Stimulated activated CD4-positive, alpha-beta T cell treated with anti-CD3 and anti-CD28 coated beads, Interleukin-4, amount 100 ng/mL, for 1 hour (primary cell): ENCODE measurements around the gene SCRT2.
"Not testable (repeated sequence)": the region's sequence is repeated elsewhere in the genome, so short reads cannot be mapped to it uniquely, and the experiment has no call there.

Experiments used
- DNase-seq: peaks from one replicate; pipeline ENCODE4 v3.0.0-alpha.2; 2020

SCRT2 gene

DNA sequence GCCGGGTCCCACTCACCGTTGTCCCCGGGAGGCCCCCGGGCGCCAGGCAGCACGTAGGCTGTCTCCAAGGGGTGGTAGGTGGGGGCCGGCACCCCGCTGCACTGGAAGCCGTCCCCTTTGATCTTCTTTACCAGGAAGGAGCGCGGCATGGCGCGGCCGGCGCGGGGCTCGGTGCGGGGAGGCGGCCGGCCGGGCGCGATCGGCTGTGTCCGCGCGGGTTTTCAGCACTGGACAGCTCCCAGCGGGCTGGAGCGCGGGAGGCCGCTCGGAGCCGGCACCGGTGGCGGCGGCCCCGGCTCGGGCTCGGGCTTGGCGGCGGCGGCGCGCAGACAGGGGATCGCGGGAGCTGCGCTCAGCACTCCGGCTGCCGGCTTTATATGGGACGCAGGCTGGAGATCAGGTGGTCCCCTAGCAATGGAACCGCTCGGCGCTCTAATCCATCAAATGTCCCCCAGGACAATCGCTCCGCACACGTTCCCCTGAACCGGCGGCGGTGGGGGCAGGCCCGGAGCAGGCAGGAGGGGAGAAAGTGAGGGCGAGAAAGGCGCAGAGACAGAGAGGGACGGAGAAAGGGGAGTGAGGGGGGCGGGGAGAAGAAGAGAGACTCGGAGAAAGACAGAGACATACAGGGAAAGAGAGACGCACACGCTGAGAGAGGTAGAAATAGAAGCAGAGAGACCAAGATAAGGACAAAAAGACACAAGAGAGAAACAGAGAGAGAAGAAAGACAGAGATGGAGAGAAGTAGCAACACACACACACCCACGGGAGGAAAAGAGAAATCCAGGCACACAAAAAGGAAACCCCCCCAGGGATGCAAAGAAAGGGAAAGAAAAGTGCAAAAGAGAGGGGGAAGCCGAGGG lies at the start of gene SCRT2:
TSS of gene SCRT2 (minus strand) at position 350 of the 862 bp plus-strand sequence. CDS start at position 149, 201 bp downstream.
- peak; percentile 69 for DNase-seq

GRCh38 chr20:724797-725196 lies 49.2 kb upstream of the SCRT2 start:
- DNase-seq: not testable (repeated sequence)

DNA sequence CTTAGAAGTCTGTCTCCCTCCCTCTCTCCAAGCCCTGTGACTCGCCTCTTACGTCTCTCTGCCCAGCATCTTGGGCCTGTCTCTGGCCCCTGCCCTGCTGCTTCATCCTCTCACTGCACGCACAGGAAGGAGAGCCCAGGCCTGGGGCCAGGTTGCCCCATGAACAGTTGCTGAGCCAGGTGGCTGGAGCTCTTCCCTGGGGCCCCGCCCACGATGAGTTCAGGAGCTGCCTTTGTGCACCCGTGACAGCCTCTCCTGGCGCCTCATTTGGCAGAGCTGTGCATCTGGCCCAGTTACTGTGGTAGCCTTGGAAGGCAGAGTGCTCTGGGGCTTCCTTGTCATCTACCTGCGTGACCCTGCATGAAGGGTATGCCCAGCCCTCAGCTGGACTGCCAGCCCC lies 48.2 kb upstream of the SCRT2 start:
- DNase-seq: no peak

GRCh38 chr20:722822-723644 lies 47.4 kb upstream of the SCRT2 start:
- no peak for DNase-seq

DNA sequence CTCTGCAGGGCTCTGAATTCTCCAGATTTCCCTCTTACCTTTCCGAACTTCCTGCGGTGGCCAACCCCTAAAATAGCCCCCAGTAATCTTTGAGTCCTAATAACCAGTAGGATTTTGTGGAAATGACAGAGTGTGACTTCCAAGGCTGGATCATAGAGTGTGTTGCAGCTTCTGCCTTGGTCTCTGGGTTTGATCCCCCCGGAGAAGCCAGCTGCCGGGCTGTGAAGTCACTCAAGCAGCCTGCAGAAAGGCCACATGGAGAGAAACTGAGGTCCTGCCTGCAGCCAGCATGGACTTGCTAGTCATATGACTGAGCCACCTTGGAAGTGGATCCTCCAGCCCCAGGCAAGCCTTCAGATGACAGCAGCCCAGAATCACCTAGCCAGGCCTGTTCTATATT lies 46.3 kb upstream of the SCRT2 start:
- DNase-seq: no peak

DNA sequence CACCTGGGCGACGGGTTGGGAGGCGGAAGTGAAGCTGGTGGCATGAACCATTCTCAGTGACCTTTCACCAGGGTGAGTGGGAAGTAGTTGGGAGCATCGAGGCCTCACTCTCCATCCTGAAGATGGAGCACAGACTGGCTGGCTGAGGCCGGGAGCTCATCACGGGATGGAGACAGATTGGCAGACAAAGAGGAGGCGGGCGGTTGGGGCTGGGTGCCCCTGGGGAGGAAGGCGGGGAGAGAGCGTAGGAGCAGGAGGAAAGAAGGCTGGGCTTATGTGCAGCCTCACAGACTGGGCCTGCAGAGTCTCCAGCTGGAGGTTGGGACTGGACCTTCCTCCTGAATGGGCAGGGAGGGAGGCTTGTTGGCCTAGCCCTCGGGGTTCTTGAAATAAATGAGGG lies 44.2 kb upstream of the SCRT2 start:
- no peak for DNase-seq

DNA sequence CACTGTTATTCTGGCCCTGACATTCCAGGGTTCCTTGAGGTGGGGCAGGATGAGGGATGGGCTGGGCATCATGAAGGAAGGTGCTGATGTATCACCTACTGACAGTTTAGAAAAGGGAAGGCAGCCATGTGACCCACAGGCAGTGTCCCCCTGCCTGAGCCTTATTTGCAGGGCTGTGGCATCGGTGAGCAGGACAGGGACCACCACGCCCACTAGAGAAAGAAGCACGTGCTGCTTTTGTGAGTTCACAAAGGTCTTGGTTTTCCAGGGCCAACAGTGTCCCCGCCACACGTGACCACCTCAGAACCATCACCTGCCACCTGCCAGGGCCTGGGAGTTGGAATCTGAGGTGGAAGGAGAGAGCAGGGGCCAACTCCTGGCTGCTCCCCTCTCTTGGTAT lies 43.5 kb upstream of the SCRT2 start:
- DNase-seq: no peak

GRCh38 chr20:717832-718231 lies 42.2 kb upstream of the SCRT2 start:
- no peak for DNase-seq

GRCh38 chr20:717271-717670 lies 41.7 kb upstream of the SCRT2 start:
- DNase-seq: no peak

DNA sequence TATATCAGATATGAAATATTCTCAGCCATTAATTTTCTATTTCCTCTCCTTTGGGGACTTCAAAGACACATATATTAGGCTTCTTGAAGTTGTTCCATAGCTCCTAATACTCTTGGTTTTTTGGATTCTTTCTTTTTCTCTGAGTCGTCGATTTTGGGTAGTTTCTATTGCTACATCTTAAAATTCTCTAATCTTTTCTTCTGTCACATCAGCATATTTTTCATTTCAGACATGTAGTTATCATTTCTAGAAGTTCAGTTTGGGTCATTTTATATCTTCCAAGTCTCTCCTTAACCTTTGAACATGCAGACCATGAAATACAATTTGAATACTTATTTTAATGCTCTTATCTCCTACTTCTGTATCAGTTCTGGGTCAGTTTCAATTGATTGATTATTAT lies 38.9 kb upstream of the SCRT2 start:
- no peak for DNase-seq

- DNase-seq: no peak
These were observed 36.0 kb upstream of the SCRT2 start for GRCh38 chr20:711576-711975.

GRCh38 chr20:710780-711450 lies 35.3 kb upstream of the SCRT2 start:
- no peak for DNase-seq

DNA sequence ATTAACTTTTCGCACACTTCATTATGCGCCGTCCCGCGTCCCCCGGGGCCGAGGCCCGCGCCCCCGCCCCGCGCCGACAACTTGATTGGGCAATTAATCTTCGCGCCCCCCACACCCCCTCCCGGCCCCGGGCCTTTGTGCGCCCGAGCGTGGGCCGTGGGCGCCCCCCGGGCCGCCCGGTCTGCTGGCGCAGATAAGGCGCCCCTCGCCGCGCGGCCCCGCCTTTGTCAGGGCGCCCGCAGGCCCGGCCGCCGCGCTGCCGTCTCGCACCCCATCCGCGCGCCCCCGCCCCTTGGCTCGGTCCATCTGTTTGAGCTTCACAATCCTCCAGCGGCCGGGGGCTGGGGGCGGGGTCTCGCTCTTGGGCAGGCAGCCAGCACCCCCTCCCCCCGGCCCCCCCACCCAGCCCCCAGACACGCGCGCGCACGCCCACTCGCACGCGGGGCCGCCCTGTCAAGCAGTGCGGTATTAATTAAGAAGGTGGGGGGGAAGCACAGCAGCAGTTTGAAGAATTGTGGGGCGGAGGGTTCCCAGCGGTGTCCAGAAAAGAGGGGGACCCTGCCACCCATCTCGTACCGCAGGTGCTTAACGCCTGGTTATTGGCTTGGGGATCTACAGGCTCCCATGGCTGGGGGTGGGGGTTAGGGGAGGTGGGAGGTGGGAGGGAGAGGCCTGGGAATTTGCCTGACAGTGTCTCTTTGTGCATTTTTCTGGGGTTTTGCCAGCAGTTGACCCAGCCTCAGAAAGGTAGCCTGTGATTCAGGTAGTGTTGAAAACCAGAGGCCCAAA lies 34.6 kb upstream of the SCRT2 start:
- no peak for DNase-seq

DNA sequence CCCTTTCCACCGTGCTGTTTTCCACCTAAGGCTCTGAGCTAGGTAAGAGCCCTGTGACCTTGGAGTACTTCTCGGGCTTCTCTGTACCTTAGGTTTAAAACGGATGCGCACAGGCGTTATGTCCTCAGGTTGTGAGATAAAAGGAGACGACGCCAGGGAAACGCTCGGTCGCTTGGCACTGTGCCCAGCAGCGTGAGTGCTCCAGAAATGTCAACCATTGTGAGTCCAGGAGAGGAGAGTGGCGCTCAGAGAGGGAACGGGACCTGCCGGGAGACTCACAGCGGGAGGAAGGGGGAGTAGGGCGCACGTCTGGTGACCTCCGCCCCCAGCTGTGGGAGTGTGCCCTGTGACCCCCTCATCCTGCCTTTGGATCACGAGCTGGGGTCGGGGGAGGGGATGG lies 33.8 kb upstream of the SCRT2 start:
- no peak for DNase-seq

DNA sequence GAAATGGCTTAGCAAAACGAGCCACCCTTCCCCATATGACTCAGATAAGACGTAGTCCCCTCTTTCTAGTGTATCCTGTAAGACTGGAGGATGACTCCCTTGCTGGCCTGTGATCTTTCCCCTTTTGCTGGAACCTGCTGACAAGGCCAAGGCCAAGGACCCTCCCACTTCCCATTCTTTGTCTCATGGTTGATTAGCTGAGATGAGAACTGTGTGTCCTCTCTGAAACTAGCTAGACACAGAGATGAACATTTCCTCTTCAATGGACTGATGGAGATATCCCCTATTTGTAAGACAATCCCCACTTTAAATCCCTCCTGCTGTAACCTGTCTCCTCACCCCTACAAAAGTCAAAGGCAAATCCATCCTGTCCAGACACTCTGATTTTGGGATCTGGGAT lies 33.4 kb upstream of the SCRT2 start:
- DNase-seq: no peak

DNA sequence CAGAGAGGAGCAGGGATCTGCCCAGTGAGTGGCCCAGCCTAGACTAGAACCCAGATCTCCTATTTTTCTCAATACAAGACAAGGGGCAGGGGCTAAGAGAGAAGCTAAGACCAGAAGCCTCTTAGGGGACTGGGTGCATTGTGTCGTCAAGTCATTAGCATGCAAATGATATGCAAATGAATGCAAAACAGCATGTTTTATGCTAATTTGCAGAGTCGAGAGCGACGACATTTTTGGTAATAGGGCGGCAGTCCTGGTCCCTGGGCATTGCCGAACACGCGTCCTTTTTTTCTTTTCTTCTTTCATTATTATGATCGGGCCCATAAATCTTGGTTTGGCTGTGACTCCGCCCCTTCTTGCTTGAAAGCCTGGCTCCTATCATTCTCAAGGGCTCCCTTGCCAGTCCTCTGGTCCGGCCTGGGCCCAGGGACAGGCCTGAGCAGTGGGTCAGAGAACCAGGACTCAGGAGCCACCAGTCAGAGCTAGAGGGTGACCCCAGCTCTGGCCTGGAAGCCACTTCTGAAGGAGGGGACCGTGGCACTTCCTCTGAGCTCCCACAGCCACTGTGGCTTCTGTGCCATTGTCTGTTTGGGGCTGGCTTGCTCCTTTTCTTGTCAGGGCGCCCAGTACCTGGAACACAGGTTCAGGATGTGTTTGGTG lies 32.0 kb upstream of the SCRT2 start:
- DNase-seq: no peak

DNA sequence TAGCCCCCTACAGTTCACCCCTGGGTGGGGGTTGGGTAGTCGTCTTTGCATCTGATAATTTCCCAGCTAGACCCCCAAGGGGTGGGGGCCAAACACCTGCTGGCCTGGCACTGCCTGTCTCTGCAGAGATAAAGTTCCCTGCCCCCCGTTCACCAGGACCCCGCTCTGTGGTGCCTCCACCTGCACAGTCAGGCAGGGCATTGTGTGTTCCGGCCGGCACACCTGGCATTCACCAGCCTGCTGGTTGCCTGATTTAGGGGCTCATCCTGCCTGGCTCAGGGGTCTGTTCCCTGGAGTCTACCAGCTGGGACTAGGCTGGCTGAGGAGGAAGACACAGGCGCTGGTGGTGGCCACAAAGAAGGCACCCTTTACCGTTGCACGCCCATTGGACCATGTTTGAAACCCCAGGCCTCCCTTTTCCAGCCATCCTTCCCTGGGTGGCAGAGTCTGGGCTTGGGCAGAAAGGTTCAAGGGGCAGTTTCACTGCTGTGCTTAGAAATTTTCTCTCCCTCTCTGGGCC lies 30.8 kb upstream of the SCRT2 start:
- DNase-seq: no peak

- no peak for DNase-seq
These were observed 29.1 kb upstream of the SCRT2 start for GRCh38 chr20:704726-705125.

- no peak for DNase-seq
These were observed 27.8 kb upstream of the SCRT2 start for GRCh38 chr20:703426-703825.

GRCh38 chr20:703006-703405 lies 27.4 kb upstream of the SCRT2 start:
- DNase-seq: no peak

GRCh38 chr20:701401-702129 lies 26.0 kb upstream of the SCRT2 start:
- no peak for DNase-seq
